COR-L47 (cell line): Measurements from ENCODE around the gene THSD4.
"Not testable (repeated sequence)": the region's sequence is repeated elsewhere in the genome, so short reads cannot be mapped to it uniquely, and the experiment has no call there.

Source experiments
- DNase-seq: peaks from one replicate; lab custom pipeline; 2025; lab: John Stamatoyannopoulos, UW

The THSD4 gene

DNA sequence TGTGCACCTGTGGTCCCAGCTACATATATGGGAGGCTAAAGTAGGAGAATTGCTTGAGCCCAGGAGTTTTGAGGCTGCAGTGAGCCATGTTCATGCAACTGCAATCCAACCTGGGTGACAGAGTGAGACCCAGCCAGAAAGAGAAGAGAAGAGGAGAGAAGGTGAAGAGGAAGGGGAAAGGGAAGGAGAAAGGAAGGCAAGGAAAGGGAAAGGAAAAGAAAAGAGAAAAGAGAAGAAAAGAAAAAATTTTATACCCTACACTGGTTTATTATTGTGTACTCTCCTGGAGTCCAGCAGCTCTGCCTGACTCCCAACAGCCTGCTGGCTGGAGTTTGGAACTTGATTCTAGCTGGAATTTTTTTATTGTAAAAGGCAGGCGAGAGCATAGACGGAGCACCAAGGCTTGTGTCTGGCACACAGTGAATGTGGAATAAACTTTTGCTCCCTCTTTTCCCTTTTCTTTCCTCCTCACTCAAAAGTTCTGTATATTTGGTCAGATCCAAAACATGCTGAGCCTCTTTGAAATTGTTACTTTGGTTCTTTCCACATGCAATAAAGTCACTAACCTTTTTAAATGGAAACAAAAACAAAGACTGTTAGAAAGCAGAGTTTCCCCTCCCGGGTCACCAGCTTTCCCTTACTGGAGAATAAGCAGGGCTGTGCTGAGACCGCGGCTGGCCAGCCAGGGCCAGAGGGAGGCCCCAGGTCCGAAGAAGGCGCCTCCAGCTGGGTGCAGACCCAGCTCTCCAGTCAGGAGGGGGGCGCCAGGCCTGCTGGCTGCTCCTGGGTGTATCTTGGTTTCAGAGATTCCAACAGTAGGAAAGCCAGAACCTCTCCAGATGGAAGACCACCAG lies 9.9 kb downstream of the THSD4 start:
- no peak for DNase-seq

- DNase-seq = no peak
These were observed 10.7 kb downstream of the THSD4 start for GRCh38 chr15:71125831-71126450.

GRCh38 chr15:71127083-71127482 lies 11.8 kb downstream of the THSD4 start:
- DNase-seq = no peak

- not testable (repeated sequence) for DNase-seq
These were observed 12.9 kb downstream of the THSD4 start for GRCh38 chr15:71128159-71128558.

GRCh38 chr15:71128939-71129562 lies 13.8 kb downstream of the THSD4 start:
- DNase-seq = no peak

- no peak for DNase-seq
These were observed 14.4 kb downstream of the THSD4 start for GRCh38 chr15:71129669-71130068.

GRCh38 chr15:71131601-71132362 lies 16.5 kb downstream of the THSD4 start:
- DNase-seq = no peak

GRCh38 chr15:71133747-71134472 lies 18.6 kb downstream of the THSD4 start:
- DNase-seq = no peak

DNA sequence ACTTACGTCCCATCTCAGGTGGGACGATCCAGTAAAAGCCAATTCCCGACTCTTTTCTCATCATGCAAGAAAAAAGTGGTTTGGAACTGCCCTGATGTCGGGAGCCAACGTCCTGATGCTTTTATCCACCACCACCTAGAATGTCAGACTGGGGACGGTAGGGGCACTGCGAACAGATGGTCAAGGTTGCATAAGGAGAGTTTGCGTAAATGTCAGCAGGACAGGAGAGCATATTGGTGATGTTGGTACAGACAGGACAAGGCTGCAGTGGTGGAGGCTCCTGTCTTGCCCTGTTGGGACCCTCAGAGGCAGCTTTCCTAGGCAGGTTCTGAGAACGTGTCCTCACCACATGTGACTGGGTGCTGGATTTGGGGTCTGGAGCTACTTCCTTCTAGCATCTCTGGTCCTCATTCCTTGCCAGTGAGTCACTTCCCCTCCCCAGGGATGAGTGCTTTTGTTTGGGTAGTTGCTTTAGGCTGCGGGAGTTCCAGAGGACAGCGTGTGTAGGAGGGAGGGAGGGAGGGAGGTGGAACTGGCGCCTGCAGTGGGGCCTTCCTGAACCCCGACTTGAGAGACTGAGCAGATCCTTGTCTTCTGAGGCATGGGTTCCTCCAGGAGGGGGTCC lies 21.0 kb downstream of the THSD4 start:
- no peak for DNase-seq

DNA sequence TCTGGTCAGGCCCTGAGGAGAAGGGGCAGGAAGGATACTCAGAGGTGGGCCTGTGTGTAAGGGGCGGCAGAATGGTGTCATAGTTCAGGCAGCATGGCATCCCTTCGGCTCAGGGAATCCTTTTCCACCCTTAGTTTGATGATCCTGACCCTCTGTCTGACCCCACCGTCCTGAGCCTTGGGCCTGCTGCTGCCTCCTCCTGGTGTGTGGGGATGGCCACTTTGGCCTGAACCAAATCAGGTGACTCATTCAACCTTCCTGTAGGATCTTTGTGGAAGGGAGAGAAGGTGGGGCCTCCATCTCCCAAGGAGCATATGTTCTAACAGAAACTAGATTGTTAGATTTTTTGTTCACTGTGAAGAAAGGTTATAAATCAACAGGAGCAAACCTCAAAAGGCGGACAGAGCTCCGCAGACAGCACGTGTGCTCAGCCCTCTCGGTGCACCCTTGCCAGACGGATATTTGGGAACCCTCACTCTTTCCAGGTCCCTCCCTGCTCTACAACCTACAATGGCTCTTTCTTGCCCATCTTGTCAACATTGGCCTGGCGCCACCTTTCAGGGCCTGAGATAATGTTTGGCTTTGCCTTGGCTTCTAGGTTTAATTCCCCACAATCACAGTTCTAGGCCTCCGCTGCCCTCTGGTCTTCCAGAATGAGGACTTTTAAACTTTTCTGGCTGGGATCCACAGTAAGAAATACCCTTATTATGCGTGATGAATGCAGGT lies 21.7 kb downstream of the THSD4 start:
- DNase-seq = no peak

GRCh38 chr15:71138473-71138872 lies 23.2 kb downstream of the THSD4 start:
- no peak for DNase-seq

- DNase-seq = no peak
These were observed 24.0 kb downstream of the THSD4 start for GRCh38 chr15:71139241-71139640.

DNA sequence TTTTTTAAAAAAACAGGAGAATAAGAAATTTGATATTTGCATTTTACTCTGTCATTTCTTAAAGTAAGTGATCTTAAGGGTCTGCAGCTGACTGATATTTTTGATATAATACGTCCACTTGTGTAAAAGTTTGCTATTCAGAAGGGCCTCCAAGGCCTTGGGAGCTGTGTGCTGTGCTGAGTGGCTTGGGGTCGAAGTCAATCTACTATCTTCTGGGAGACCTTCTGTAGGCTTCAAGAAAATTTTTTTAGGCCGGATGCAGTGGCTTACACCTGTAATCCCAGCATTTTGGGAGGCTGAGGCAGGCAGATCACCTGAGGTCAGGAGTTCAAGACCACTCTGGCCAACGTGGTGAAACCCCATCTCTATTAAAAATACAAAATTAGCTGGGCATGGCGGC lies 26.3 kb downstream of the THSD4 start:
- DNase-seq = no peak

DNA sequence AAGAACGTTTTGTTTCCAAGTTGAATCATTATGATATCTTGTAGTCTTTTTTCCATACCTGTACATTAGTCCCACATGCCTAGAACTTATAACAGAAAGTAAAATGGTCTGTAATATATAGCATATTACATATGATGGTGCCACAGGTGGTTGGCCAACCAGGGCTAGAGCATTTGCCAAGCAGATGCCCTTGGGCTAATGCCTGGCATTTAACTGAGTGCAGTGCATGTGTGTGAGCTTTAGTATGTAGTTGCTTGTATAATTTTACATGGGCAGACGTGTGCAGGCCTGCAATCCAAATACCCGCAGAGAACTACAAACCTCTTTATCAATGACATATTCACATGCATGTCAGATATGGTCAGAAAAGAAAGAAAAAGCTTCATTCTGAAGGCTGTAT lies 27.5 kb downstream of the THSD4 start:
- DNase-seq = no peak

GRCh38 chr15:71143373-71144310 lies 28.4 kb downstream of the THSD4 start:
- no peak for DNase-seq

GRCh38 chr15:71145648-71146047 lies 30.4 kb downstream of the THSD4 start:
- no peak for DNase-seq

DNA sequence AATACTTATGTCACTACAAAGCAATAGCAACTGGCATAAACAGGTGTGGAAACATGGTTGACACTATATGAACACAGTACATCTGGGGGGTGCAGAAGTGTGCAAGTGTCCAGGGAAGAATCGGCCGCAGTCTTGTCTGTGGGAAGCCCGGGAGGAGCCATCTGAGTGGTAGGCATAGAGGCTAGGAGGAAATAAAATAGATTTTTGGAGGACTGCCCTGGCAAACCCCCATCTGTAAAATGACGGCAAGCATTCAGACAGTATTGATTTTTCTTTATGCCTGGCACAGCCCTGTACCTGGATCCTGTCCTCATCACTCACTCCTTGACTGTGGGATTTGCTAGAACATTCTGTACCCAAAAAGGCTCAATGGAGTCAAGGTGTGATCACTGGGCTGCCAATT lies 31.3 kb downstream of the THSD4 start:
- no peak for DNase-seq

- no peak for DNase-seq
These were observed 32.8 kb downstream of the THSD4 start for GRCh38 chr15:71148048-71148447.
